GM18507 (cell line): Measurements from ENCODE around the gene CELA3A.
A peak's percentile ranks its signal among the peaks of the same experiment; 100 is the strongest.
"Not testable (repeated sequence)": the region's sequence is repeated elsewhere in the genome, so short reads cannot be mapped to it uniquely, and the experiment has no call there.

Experiments
- DNase-seq: peaks from one replicate; pipeline ENCODE4 v3.0.0; 2011; ENCODE audit warnings: low read depth; ENCODE audit not compliant: insufficient read length; ENCODE audit errors: extremely low spot score
- FAIRE-seq: peaks from 2 replicates; lab custom pipeline; 2011; peaks lifted over from hg19 to GRCh38; lab: Jason Lieb, UNC

CELA3A gene, protein sequence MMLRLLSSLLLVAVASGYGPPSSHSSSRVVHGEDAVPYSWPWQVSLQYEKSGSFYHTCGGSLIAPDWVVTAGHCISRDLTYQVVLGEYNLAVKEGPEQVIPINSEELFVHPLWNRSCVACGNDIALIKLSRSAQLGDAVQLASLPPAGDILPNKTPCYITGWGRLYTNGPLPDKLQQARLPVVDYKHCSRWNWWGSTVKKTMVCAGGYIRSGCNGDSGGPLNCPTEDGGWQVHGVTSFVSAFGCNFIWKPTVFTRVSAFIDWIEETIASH

DNA sequence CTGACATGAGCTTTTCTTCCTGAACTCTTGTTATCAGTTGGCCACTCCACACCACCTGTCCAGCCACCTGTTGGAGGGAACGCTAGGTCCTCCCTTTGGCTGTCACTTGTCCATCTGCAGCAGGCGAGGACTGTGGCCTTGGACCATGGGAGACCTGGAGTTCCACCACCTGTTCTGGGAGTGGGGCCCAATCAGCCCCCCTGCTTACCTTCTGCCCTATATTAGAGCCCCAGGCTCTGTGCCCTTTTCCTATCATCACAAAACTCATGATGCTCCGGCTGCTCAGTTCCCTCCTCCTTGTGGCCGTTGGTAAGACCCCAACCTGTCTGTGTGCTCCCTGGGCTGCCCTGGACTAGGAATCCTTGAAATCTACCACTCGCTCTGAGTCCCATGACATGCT is at the start of gene CELA3A:
Gene CELA3A (plus strand): TSS at position 249 of the 400 bp plus-strand sequence. CDS start 18 bp downstream, at position 267.
- FAIRE-seq (no peak), DNase-seq (no peak)

DNA sequence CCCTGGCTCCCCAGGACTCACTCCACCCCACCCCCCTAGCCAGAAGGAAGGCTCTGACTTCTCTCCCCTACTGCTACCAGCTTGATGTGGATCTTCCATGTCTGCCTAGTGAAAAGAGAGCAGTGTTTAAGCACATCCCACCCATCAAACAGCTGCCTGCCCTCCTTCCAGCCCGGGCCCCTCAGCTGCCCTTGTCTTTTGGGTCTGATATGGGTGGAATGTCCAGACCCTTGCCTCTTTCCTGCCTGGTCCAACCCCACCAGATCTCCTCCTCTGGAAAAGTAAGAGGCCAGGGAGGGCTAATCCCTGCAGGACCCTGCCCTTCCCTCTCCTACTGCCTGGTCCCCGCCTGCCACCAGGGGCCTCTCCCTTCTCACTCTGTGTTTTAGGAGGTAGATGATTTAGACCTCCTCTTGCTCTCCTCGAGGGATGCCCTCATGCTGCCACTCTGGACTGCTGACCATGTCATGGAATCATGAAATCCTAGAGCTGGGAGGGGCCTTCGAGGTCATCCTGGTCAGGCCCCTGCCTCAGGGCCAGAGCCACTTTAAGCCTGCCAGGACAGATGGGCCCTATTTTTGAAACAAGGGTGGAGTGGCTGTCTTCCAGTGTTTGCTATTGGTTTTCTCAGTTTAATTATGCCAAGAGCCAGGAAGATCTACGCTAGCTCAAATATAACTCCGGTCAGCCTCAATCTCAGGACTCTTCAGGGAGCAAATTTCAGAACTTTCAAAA is 48.5 kb upstream of the CELA3A start:
- FAIRE-seq: no peak
- DNase-seq: no peak

DNA sequence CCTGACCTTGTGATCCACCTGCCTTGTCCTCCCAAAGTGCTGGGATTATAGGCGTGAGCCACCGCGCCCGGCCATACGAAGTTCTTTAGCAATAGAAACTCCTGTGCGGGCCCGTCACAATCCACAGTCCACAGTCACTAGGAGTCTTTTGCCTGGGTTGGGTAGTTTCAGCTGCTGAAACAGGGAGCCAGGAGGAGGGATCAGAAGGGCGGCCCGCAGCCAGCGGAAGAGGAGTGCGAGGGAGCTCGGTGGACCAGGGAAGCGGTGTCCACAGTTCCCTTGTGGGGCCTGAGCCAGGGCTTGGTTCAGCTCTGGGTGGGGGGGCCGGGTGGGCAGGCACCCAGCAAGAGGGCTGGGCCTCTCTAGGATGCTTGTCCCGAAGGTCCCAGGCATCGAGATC is 46.4 kb upstream of the CELA3A start:
- no peak for DNase-seq
- FAIRE-seq: no peak

DNA sequence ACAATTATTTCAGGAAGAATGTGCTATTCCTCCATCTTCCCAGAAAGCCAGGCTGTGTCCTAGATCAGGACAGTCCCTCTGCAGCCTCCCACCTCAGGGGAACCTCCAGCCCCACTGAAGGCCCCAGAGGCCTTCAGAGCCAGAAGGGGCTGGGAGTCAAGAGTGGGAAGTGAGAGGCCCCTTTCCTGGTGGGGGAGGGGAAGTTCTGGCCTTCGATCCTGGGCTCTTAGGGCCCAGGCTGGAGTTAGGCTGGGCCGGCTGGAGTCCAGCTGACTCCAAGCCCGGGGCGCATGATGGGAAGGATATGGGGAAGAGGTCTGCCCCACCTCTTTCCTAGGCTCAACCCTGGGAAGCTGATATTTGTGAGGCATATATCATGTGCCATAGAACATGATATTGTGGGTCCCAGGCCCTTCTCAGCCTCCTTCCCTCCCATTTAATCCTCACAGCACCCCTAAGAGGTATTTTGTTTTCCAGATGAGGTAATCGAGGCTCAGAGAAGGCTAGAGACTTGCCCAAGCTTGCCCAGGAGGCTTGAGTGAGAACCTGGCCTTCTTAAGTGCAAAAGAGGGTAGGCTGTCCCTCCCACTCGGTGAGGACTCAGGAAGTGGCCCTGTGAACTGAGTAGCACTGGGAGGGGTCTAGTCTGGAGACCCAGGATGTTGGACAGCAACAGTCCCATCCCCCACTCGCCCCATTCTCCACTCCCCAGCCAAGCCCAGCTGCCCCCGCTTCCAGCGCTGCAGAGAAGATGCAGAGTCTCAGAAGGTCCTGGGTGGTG is 45.8 kb upstream of the CELA3A start:
- DNase-seq: no peak
- FAIRE-seq: no peak

DNA sequence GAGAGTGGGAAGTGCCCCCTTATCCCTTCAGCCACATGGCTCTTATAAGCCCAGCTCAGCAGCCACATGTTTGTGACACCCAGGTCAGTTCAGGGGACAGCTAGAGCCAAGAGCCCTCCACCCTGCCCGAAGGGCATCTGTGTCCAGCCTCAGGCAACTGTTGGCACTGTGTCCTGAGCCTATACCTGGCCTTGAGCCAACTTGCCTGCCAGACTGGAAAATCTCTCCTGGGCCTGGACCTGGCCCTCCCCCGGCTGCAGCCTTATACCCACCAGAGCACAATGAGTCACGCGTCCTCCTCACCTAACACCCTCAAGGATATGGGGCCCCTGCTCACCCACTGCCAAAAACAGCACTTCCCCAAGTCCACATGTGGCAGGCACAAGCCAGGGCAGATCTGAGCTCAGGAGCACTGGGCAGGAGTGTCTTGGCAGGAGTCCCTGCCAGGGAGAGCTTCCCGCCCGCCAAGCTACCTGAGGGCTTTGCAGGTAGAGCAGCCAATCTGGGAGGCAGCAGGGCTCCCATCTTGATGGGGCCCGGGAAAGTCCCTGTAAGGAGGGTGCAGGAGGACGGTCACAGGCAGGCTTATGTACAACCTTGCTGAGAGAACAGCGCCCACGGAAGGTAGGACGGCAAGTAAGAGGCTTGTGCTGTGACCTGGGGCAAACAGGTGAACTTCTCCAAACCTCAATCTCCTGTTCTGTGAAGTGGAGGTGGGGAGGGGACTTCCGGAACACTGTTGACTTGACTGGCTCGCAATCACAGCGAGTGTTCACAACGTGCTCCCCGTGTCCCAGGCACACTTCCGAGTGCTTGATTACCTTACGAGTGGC is 44.5 kb upstream of the CELA3A start:
- no peak for DNase-seq
- FAIRE-seq: no peak

DNA sequence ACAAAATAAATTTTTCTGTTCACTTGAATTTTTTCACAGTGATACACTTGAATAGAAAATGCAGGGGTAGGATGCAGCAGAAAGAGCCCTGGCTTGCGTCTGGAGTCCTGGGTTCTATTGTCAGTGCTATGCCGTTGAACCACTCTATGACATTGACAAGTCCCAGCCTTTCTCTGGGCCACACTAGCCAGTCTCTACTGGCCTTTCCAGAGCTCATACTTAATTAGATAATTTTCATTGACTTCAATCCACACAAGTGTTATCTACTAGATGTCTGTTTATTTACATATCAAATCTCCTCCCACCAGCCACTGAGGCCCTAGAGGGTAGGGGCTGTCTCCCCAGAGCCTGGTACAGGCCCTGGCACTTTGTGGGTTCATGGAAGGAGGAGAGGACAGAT is 40.1 kb upstream of the CELA3A start:
- no peak for DNase-seq
- FAIRE-seq: no peak

DNA sequence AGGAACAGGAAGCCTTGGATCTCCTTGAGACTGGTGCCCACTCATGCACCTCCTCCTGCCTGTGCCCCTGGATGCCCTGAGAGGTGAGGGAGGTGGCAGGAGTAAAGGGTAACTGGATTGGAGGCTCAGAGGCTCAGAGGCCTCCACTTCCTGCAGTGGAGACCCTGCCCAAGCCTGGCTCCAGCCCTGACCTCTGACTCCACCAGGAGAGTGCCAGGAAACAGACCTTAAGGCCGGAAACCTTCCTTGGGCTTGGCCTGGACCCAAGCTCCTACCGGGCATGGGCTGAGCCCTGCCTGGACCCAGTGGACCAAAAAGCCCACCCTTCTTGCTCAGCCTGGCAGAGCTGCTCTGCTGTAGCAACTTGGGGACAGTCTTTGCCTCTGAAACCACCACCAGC is 39.7 kb upstream of the CELA3A start:
- no peak for FAIRE-seq
- no peak for DNase-seq

DNA sequence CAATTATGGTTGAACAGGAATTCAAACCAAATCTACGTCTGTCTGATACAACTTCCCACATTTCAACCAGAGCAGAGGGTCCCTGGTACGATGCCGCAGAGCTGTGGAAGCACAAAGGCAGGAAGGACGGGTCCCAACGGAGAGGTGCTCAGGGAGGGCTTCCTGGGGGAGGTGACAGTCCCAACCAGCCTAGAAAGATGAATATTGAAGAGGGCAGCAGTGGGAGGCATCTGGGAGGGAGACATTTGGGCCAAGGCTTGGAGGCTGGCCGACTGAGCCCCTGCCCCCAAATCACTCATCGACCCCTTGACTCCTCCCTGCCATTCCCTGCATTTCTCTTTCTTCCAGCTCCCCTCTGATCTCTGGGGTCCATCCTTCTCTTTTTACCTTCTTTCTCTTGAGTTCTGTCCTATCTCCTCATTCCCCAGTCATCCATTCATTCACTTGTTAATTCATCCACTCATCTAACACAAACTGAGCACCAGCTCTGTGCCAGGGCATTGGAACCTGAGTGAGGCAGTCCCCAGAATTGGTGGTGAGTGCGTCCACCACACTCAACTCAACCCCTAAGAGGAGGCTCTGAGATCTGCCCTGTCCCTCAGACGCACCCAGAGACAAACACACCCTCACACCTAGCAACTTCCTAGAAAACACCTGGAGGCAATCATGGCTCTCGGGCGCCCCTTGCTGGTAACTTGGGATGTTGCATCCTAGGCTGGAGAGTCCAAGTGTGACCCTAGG is 37.8 kb upstream of the CELA3A start:
- peak; percentile 55 for DNase-seq
- peak; percentile 84 for FAIRE-seq

DNA sequence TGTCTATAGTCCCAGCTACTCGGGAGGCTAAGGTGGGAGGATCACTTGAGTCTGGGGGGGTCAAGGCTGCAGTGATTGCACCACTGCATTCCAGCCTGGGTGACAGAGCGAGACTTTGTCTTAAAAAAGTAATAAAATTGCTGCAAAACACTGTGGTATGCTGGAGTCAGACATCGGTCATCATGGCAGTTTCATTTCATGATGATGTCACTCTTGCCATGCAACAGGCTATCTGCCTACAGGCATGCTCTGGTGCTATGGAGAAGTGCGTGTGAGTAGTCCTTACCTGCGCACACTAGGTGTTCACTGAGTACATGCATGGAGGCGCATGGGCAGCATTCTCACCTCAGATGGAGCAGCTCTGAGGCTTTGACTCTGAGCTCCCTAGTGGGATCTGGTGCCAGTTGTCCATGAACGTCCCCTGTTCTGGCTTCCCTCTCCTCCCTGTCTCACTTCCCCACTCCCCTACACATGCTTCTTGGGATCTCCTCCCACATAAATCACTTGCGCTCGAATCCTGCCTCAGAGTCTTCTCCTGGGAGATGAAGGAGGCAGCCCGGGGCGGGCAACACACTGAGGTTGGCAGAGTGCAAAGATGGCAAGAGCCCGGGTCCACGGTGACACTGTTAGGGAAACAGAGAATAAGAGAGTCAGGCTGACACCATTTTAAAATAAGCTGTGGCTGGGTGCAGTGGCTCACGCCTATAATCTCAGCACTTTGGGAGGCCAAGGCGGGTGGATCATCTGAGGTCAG is 35.0 kb upstream of the CELA3A start:
- DNase-seq: no peak
- FAIRE-seq: no peak

DNA sequence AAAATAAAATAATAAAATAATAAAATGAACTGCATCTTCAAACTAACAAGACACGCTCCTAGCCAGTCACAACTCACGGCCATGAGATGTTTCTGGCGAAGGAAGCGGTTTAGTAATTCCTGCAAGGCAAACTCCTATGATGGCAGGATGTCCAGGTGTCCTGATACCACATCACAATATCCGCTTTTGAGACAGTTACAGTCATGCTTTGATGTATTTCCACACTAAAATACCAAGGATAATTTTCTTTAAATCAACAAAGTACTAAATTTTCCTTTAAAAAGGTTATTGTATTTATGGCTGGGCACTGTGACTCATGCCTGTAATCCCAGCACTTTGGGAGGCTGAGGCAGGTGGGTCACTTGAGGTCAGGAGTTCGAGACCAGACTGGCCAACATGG is 34.2 kb upstream of the CELA3A start:
- not testable (repeated sequence) for DNase-seq, FAIRE-seq

DNA sequence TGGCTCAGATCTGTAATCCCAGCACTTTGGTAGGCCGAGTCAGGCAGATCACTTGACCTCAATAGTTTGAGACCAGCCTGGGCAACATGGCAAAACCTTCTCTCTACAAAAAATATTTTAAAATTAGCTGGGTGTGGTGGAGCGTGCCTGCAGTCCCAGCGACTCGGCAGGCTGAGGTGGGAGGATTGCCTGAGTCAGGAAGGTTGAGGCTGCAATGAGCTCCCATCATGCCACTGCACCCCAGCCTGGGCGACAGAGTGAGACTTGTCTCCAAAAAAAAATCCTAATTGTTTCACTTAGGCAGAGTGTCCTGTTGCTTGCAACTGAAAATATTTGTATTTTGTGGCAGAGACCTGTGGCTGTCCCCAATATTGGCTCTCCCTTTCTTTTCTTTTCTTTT is 32.4 kb upstream of the CELA3A start:
- not testable (repeated sequence) for DNase-seq, FAIRE-seq

DNA sequence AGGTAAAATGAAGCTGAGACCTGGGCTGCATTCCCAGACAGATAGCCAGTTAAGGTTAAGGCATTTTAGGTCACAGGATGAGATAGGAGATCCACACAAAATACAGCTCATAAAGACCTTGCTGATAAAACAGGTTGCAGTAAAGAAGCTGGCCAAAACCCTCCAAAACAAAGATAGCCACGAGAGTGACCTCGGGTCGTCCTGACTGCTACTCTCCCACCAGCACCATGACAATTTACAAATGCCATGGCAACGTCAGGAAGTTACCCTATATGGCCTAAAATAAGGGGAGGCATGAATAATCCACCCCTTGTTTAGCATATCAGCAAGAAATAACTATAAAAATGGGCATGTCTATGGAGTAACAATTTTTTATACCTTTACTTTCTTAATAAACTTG is 30.9 kb upstream of the CELA3A start:
- not testable (repeated sequence) for DNase-seq, FAIRE-seq

DNA sequence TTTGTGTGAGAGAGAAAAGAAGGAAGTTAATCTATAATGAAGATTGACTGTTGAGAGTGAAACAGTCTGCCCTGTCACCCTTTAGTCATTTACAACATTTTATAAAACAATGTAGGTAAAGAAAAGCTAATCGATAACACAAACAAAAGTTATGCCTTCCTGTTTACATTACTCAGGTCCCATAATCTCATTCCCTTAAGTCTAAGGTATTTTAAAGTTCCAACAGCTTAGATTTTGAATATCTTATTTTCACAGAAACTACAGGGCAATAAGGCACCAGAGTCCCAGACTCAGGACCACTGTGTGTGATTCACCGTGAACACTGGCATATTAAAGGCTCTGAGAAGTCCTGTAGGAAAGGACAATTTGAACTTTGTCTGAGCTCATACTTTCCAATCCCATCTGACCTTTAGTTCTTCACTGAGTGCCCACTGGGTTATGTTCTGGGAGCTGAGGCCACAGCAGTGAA is 28.4 kb upstream of the CELA3A start:
- FAIRE-seq, DNase-seq: not testable (repeated sequence)

DNA sequence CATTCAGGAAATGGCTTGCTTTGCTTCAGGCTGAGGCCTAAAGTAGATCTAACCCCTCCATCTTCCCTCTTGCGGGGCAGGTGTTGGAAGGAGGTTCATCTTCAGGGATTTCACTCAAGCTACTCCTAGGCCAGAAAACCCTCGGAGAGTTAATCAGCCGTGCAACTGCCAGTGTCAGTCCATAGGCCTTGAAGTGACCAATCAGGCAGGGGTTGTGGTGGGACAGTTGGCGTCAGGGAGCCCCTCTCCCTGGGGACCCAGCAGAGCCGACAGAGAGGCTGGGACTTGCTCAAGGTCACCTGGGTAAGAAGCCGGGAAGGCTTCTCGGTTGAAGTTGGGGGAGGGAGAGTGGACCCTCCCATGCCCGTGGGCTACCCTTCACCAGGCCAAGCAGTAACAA is 27.5 kb upstream of the CELA3A start:
- not testable (repeated sequence) for FAIRE-seq, DNase-seq

DNA sequence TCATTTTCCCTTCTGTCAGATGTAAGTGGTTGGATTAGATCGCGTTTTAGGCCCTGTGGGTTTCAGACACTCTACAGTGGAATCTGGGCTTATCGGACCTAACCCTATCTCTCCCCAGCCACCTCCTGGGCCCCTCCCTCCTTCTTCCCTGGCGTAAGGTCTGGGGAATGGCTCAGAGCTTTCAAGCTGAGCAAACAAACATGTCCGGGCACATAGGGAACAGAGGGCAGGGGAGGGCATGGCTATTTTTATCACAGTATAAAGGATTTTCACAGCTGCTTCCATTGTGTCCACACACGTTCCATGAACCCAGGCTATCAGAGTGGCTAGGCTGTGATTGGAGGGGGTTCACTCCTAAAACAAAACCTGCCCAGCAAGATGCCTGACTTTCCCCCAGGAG is 26.8 kb upstream of the CELA3A start:
- DNase-seq: not testable (repeated sequence)

DNA sequence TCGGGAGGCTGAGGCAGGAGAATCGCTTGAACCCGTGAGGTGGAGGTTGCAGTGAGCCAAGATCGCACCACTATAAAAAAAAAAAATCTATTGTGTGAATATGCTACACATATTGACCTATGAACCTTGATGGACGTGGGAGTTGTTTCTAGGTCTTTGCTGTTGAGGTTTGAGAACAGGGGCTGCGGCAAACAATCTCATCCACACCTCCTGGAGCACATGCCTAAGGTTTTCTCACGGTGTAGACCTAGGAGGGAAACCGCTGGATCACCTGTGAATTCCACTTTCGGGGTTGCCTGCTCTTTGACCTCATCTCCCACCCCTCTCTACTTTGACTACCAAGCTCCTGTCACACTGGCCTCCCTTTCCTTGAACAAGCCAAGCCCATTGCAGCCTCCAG is 26.2 kb upstream of the CELA3A start:
- FAIRE-seq, DNase-seq: not testable (repeated sequence)

More for the DNA sequence above, 26.8 kb upstream of the CELA3A start:
- not testable (repeated sequence) for FAIRE-seq

DNA sequence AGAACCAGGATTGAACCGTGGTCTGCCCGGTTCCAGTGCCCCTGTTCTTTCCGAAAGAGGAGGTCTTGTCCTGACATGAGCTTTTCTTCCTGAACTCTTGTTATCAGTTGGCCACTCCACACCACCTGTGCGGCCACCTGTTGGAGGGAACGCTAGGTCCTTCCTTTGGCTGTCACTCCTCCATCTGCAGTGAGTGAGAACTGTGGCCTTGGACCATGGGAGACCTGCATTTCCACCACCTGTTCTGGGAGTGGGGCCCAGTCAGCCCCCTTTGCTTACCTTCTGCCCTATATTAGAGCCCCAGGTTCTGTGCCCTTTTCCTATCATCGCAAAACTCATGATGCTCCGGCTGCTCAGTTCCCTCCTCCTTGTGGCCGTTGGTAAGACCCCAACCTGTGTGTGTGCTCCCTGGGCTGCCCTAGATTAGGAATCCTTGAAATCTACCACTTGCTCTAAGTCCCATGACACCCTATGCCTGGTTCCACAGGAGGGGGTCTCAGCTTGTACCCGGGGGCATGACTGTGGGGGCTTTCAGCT is 24.7 kb upstream of the CELA3A start, which contains the start of gene CELA3B:
Gene CELA3B (plus strand): TSS at position 320 of the 537 bp plus-strand sequence. CDS start 18 bp downstream, at position 338.
- not testable (repeated sequence) for FAIRE-seq, DNase-seq
